RWPE1 (cell line): ENCODE data around the gene ATP2A3.
"Not testable (repeated sequence)": the region's sequence is repeated elsewhere in the genome, so short reads cannot be mapped to it uniquely, and the experiment has no call there.

Experiments used
- CTCF ChIA-PET: fragments of 350-600 bp; sonication (Branson Sonifier 250); formaldehyde crosslinking; extraction: SDS; loops from one replicate; lab custom pipeline; 2021; lab: Yijun Ruan, JAX
- POLR2A ChIA-PET: fragments of 400-600 bp; formaldehyde crosslinking; extraction: SDS; loops from one replicate; lab custom pipeline; 2020; ENCODE audit warnings: antibody characterized with exemption; ENCODE audit not compliant: low non-redundant PET; lab: Yijun Ruan, JAX
- DNase-seq: peaks from one replicate; pipeline ENCODE4 v3.0.0; 2012; ENCODE audit warnings: low spot score
- H3K27ac ChIP-seq: fragments of 450-650 bp; 2 replicates; pipeline ENCODE4 v1.5.1; 2017
- CTCF ChIP-seq: fragments of 450-650 bp; conservative IDR thresholded peaks from 2 replicates; pipeline ENCODE4 v1.5.1; 2017; ENCODE audit warnings: low read depth, mild to moderate bottlenecking

ATP2A3 gene

GRCh38 chr17:3993493-3994220 lies 29.4 kb upstream of the ATP2A3 start:
- no peak for TF ChIP-seq CTCF
- no peak overlapping the region for H3K27ac ChIP-seq
- ChIA-PET POLR2A (no interaction called here), CTCF (interaction anchor here (0.6 kb wide), 1 partner anchor 1079 kb away, joined by 3 read pairs; no protein-coding TSS in a partner anchor)
- DNase-seq = no peak

- ChIA-PET POLR2A (no interaction called here), CTCF (interaction anchor here (0.6 to 0.7 kb wide), 2 partner anchors 10 to 12 kb away, joined by 3 to 4 read pairs; no protein-coding TSS in a partner anchor)
- DNase-seq = no peak
- no peak overlapping the region for H3K27ac ChIP-seq
- TF ChIP-seq CTCF = no peak
Observed at GRCh38 chr17:3992370-3992769, 28.1 kb upstream of the ATP2A3 start.

GRCh38 chr17:3991699-3992098 lies 27.5 kb upstream of the ATP2A3 start:
- CTCF ChIA-PET = interaction anchor here (0.7 kb wide), 1 partner anchor 12 kb away, joined by 3 read pairs; no protein-coding TSS in a partner anchor
- POLR2A ChIA-PET, DNase-seq, H3K27ac ChIP-seq: not testable (repeated sequence)

- H3K27ac ChIP-seq = no peak overlapping the region
- ChIA-PET CTCF (interaction anchor here (1.2 kb wide), 1 partner anchor 76 kb away, joined by 3 read pairs; no protein-coding TSS in a partner anchor), POLR2A (no interaction called here)
- TF ChIP-seq CTCF = no peak
- DNase-seq = peak; percentile 38
Observed at GRCh38 chr17:3990386-3991127, 26.3 kb upstream of the ATP2A3 start.

- TF ChIP-seq CTCF = no peak
- no peak overlapping the region for H3K27ac ChIP-seq
- CTCF ChIA-PET = interaction anchor here (1.2 kb wide), 1 partner anchor 75 kb away, joined by 3 read pairs; no protein-coding TSS in a partner anchor
- POLR2A ChIA-PET = no interaction called here
- DNase-seq = no peak
Observed at GRCh38 chr17:3989041-3989886, 25.0 kb upstream of the ATP2A3 start.

- no peak for DNase-seq
Observed at GRCh38 chr17:3988297-3989040, 24.2 kb upstream of the ATP2A3 start.

More at GRCh38 chr17:3988297-3989040, 24.2 kb upstream of the ATP2A3 start:
- TF ChIP-seq CTCF = no peak
- ChIA-PET CTCF (no interaction called here), POLR2A (no interaction called here)
- H3K27ac ChIP-seq = no peak overlapping the region
